Activated naive CD4-positive, alpha-beta T cell treated with anti-CD3 and anti-CD28 coated beads, Interleukin-2, amount 10 ng/mL, durations not matched to agents 7 days and 5 days (primary cell): ENCODE results near the gene CATSPER1.
"Not testable (repeated sequence)": the region's sequence is repeated elsewhere in the genome, so short reads cannot be mapped to it uniquely, and the experiment has no call there.

Experiments used
- CTCF ChIA-PET: fragments of 350-600 bp; sonication (Branson Sonifier 250); formaldehyde crosslinking; loops from one replicate; lab custom pipeline; 2021; ENCODE audit warnings: antibody characterized with exemption; lab: Charles Lee
- DNase-seq: peaks from one replicate; pipeline ENCODE4 v3.0.0-alpha.2; 2020
- H3K27ac Mint-ChIP-seq: one replicate; pipeline ENCODE4 v1.8.0; 2021; ENCODE audit warnings: mild to moderate bottlenecking, moderate library complexity, mixed read lengths
- H3K27me3 Mint-ChIP-seq: one replicate; pipeline ENCODE4 v1.8.0; 2021; ENCODE audit warnings: mild to moderate bottlenecking, mixed read lengths
- H3K36me3 Mint-ChIP-seq: one replicate; pipeline ENCODE4 v1.8.0; 2021; ENCODE audit warnings: mixed read lengths
- H3K4me1 Mint-ChIP-seq: one replicate; pipeline ENCODE4 v1.8.0; 2021; ENCODE audit warnings: mixed read lengths
- H3K4me3 Mint-ChIP-seq: one replicate; pipeline ENCODE4 v1.8.0; 2021; ENCODE audit warnings: mild to moderate bottlenecking, moderate library complexity, mixed read lengths
- H3K9me3 Mint-ChIP-seq: one replicate; pipeline ENCODE4 v1.8.0; 2021; ENCODE audit warnings: mixed read lengths

Gene CATSPER1

DNA sequence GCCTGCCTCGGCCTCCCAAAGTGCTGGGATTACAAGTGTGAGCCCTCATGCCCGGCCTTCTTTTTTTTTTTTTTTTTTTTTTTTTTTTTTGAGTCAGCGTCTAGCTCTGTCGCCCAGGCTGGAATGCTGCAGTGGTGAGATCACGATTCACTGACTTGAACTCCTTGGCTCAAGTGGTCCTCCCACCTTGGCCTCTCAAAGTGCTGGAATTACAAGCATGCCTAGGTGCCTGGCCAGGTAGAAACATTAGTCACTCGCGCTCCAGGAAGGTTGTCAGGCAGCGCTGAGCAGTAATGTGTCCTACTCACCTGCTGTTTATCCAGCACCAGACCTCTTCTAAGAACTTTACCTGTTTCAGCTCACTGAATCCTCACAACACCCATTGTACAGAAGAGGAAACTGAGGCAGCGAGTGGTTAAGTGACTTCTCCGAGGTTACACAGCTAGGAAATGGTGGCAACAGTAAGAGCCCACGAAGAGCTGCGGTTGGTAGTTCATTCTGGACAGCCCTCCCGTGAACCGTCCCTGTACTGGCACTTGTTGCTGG, 15.0 kb downstream of the CATSPER1 start:
- H3K9me3 Mint-ChIP-seq = no peaks in the 10 kb centered on the region
- peaks cover 49% of the 10 kb centered on the region for H3K27me3 Mint-ChIP-seq
- no peak for DNase-seq
- no peak overlapping the region for H3K27ac Mint-ChIP-seq
- no peaks in the 10 kb centered on the region for H3K36me3 Mint-ChIP-seq
- CTCF ChIA-PET = interaction anchor here (2.9 to 3.4 kb wide), 2 partner anchors 10 to 11 kb away, joined by 14 to 15 read pairs; no protein-coding TSS in a partner anchor
- H3K4me1 Mint-ChIP-seq = peaks cover 2% of the 10 kb centered on the region
- H3K4me3 Mint-ChIP-seq = no peak overlapping the region

DNA sequence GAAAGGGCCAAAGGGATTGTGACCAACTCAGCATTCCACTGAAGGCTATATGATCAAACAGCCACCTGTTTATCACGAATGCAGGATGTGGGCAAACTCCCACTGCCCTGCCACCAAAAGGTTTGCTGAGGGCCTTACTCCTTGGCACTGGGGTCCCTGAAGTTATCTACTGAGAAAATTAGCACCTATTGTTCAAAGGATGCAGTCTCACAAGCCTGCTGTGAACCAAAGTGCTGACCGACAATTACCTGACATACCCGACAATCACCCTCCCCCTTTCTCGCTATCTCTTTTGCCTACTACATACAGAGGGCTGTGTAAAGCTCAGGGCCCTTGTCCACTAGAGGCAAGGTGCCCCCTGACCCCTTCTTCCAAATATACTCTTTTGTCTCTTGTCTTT, 16.2 kb downstream of the CATSPER1 start:
- not testable (repeated sequence) for H3K9me3 Mint-ChIP-seq, DNase-seq, H3K4me1 Mint-ChIP-seq, H3K27ac Mint-ChIP-seq, H3K4me3 Mint-ChIP-seq, H3K36me3 Mint-ChIP-seq
- CTCF ChIA-PET = interaction anchor here (3.4 kb wide), 1 partner anchor 12 kb away, joined by 15 read pairs; no protein-coding TSS in a partner anchor
- peaks cover 49% of the 10 kb centered on the region for H3K27me3 Mint-ChIP-seq

DNA sequence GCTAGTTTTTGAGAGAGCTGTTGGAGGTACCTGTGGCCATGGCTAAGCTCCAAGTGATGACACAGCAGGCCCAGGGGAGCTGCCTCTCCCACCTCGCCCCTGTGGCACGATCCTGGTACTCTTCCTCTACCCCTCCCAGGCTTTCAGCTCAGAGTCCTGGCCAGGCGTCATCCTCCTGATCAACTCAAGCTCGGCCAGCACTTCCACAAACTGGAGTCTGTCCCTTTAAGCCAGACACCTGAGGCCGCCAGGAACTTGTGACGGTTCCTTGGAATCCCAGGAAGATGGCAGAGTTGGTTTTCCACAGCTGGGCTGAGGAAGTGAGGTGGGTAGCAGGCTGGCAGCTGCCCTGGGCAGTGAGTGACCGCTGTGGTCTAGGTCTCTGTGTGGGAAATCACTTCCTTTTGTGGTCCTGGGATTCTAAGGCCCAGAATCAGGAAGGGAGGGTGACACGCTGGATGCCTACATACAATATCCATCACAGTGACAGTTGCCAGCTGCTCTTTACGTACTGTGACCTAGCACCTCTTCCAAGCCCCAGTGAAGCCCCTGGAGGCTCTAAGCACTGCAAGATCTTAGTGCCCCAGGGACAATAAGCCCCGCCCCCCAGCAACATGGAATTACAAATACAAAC, 17.7 kb downstream of the CATSPER1 start:
- Mint-ChIP-seq H3K4me3 (no peak overlapping the region), H3K27me3 (peaks cover 43% of the 10 kb centered on the region), H3K27ac (no peak overlapping the region), H3K36me3 (peaks cover 16% of the 10 kb centered on the region), H3K4me1 (peaks cover 10% of the 10 kb centered on the region), H3K9me3 (no peaks in the 10 kb centered on the region)
- no peak for DNase-seq
- CTCF ChIA-PET = interaction anchor here (0.9 to 3.4 kb wide), 3 partner anchors 13 to 37 kb away, joined by 4 to 15 read pairs (median 4); no protein-coding TSS in a partner anchor

DNA sequence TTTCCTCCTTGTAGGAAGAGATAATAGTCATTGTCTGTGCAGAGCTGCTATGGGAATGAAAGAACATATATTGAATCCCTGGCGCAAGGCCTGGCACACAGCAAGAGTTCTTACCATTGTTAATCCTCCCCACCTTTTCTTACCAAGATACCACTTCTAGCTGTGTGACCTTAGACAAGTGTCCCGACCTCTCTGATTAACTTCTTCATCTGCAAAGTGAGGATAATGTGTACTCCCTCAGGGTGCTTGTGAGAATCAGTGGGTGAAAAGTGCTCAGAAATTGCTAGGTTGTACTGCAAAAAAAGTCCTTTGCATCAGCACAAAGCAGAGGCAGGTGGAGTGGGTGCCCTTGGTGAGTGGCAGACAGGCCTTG, 18.2 kb downstream of the CATSPER1 start:
- Mint-ChIP-seq H3K27me3 (peaks cover 38% of the 10 kb centered on the region), H3K4me1 (peaks cover 15% of the 10 kb centered on the region), H3K4me3 (no peak overlapping the region), H3K36me3 (peaks cover 21% of the 10 kb centered on the region), H3K27ac (no peak overlapping the region), H3K9me3 (no peaks in the 10 kb centered on the region)
- CTCF ChIA-PET = interaction anchor here (0.9 to 3.4 kb wide), 2 partner anchors 14 to 37 kb away, joined by 4 to 15 read pairs; no protein-coding TSS in a partner anchor
- no peak for DNase-seq

DNA sequence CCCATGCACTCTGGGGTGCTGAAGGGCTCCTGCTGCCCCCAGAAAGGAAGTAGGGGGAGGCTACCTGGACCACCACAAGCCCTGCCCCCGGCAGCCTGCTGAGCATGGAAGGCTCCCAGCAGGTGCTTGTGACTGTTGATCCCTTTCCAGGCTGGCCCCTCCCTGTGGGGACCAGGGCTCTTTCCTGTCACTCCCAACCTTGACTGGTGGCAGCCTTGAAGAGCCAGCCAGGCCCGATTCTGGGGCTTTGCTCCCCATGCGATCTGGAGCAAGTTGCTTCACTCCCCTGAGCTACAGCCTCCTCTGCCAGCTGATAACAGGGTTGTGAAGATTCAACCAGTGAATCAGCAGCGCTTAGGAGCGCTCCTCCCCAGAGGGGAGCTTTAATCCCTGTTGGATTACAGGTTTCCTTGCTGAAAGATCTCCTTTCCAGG, 19.1 kb downstream of the CATSPER1 start:
- Mint-ChIP-seq H3K27me3 (peaks cover 29% of the 10 kb centered on the region), H3K27ac (no peak overlapping the region), H3K4me1 (peaks cover 21% of the 10 kb centered on the region), H3K9me3 (no peaks in the 10 kb centered on the region), H3K4me3 (no peak overlapping the region), H3K36me3 (peaks cover 27% of the 10 kb centered on the region)
- CTCF ChIA-PET = no interaction called here
- DNase-seq = no peak

DNA sequence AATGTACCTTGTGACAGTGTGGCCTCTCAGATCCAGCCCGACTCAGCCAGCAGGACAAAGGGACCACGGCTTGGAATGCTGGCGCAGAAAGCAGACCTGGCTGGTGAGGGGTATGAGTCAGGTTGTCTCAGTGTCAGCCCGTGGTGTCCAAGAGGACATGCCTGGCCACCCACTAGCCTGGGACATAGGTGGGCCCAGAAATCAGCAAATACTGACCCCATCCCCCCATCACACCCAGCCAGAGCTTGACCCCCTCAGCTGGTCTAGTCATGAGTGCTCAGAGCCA, 19.4 kb downstream of the CATSPER1 start:
- H3K9me3 Mint-ChIP-seq = no peaks in the 10 kb centered on the region
- no peak overlapping the region for H3K27ac Mint-ChIP-seq
- H3K27me3 Mint-ChIP-seq = peaks cover 25% of the 10 kb centered on the region
- CTCF ChIA-PET = no interaction called here
- no peak overlapping the region for H3K4me3 Mint-ChIP-seq
- H3K36me3 Mint-ChIP-seq = peaks cover 31% of the 10 kb centered on the region
- H3K4me1 Mint-ChIP-seq = peaks cover 25% of the 10 kb centered on the region
- no peak for DNase-seq

DNA sequence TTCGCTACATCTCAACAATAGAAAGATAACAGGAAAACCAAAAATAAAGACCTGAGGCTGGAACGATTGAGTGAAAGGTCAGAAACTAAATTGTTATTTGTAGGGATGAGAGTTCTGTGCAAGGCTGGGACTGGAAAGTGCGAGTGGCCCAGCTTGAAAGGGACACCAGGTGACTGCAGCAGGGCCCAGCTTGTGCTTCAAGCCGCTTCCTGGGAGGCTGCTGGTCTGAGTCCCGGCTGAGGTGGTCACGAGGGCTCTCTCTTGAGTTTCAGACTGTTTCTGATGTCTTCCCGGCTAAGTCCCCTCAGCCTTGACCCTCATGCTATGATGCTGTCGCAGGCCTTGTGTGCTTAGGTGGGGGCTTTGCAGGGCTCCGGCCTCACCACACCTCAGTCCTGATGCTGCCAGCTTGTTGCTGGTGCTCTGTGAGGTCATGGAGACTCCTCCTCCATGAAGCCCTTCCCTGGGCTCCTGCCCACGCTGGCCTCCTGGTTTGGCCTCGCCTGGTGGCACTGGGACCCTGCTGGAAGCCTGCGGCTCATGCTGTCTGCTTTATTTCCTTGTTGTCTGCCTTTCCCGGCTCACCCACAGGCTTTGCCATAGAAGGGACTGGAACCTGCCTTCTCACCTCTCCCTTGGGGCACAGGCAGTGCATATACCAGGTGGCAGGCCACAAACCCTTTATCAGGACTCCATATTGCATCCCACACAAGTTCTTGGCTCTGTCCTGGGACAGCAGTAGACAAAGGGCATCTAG, 20.0 kb downstream of the CATSPER1 start:
- H3K36me3 Mint-ChIP-seq = peaks cover 33% of the 10 kb centered on the region
- peaks cover 20% of the 10 kb centered on the region for H3K27me3 Mint-ChIP-seq
- H3K9me3 Mint-ChIP-seq = no peaks in the 10 kb centered on the region
- H3K4me3 Mint-ChIP-seq = no peak overlapping the region
- CTCF ChIA-PET = no interaction called here
- peaks cover 26% of the 10 kb centered on the region for H3K4me1 Mint-ChIP-seq
- no peak for DNase-seq
- no peak overlapping the region for H3K27ac Mint-ChIP-seq

DNA sequence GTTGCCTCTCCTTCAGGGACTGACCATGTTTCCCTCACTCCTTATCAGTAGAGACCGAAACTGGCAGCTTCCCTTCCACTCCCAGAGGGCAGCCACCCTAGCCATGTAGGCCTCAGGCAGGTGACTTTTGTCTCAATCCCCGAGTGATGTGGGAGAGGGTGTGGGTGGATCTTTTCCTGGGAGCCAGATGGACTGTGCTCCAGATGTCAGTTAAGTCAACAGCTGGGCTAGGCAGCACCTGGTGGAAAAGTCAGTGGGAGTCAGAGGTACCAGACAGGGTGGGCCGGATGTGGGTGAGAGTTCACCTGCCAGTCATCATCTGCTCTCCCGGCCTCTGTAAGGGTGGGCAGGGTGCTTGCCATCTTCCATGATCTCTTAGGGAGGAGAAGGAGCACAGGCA, 22.1 kb downstream of the CATSPER1 start:
- DNase-seq = no peak
- Mint-ChIP-seq H3K4me1 (peaks cover 45% of the 10 kb centered on the region), H3K4me3 (peak overlapping the region; percentile 48), H3K27me3 (peaks cover 4% of the 10 kb centered on the region), H3K36me3 (peaks cover 46% of the 10 kb centered on the region), H3K27ac (no peak overlapping the region), H3K9me3 (no peaks in the 10 kb centered on the region)
- CTCF ChIA-PET = interaction anchor here (0.9 to 1.3 kb wide), 3 partner anchors 18 to 292 kb away, joined by 3 to 7 read pairs (median 3); partner anchors contain the start of gene KAT5

DNA sequence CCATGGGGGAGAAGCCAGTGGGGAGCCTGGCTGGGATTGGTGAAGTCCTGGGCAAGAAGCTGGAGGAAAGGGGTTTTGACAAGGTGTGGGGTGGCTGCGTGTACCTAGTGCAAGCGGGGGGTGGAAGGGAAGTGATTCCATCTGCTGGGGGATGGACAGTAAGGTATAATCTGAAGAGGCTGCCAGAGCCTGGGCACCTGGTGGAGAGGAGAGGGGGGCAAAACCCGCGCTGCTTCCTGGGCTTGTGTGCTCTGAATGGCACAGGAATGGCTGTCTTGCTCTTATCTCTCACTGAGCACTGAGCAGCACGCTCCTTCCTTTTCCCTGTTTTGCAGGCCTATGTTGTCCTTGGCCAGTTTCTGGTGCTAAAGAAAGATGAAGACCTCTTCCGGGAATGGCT, 23.0 kb downstream of the CATSPER1 start:
- peak overlapping the region; percentile 96 for H3K4me3 Mint-ChIP-seq
- no peaks in the 10 kb centered on the region for H3K27me3 Mint-ChIP-seq
- DNase-seq = no peak
- peaks cover 52% of the 10 kb centered on the region for H3K4me1 Mint-ChIP-seq
- H3K36me3 Mint-ChIP-seq = peaks cover 55% of the 10 kb centered on the region
- H3K9me3 Mint-ChIP-seq = no peaks in the 10 kb centered on the region
- H3K27ac Mint-ChIP-seq = peak overlapping the region; percentile 85
- CTCF ChIA-PET = interaction anchor here (1.2 to 1.5 kb wide), 4 partner anchors 19 to 144 kb away, joined by 4 to 7 read pairs (median 5); no protein-coding TSS in a partner anchor

DNA sequence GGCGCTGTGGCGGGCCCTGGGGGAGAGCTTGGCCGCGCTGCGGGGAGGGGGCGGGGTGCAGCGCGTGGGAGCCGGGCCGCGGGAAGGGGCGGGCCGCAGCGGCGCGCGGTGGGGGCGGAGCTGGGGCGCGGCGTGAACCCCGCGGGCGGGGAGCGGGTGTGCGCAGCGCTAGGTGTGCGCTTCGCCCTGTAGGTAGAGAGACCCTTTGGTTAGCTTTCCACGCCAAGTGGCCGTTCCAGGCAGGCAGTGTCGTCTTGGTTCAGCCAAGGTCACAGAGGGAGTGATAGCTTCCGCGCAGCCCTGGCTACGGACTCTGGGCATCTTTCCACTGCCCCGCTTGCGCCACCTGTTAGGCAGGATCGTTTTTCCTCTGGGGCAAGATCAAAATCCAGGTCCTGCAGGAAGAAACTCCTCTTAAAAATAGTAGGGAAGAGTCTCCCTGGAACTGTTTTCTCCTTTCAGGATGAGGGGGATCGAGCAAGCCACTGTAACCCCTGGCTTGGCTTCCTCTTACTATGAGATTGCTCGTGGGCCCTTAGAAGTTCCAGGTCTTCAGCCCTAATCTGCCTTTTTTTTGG, 23.5 kb downstream of the CATSPER1 start:
- DNase-seq = no peak
- CTCF ChIA-PET = interaction anchor here (0.8 to 1.5 kb wide), 6 partner anchors 20 to 143 kb away, joined by 3 to 5 read pairs (median 4); partner anchors contain the start of gene CCDC85B
- H3K27ac Mint-ChIP-seq = peak overlapping the region; percentile 98
- H3K36me3 Mint-ChIP-seq = peaks cover 61% of the 10 kb centered on the region
- H3K4me3 Mint-ChIP-seq = peak overlapping the region; percentile 96
- H3K9me3 Mint-ChIP-seq = no peaks in the 10 kb centered on the region
- H3K27me3 Mint-ChIP-seq = no peaks in the 10 kb centered on the region
- H3K4me1 Mint-ChIP-seq = peaks cover 53% of the 10 kb centered on the region

DNA sequence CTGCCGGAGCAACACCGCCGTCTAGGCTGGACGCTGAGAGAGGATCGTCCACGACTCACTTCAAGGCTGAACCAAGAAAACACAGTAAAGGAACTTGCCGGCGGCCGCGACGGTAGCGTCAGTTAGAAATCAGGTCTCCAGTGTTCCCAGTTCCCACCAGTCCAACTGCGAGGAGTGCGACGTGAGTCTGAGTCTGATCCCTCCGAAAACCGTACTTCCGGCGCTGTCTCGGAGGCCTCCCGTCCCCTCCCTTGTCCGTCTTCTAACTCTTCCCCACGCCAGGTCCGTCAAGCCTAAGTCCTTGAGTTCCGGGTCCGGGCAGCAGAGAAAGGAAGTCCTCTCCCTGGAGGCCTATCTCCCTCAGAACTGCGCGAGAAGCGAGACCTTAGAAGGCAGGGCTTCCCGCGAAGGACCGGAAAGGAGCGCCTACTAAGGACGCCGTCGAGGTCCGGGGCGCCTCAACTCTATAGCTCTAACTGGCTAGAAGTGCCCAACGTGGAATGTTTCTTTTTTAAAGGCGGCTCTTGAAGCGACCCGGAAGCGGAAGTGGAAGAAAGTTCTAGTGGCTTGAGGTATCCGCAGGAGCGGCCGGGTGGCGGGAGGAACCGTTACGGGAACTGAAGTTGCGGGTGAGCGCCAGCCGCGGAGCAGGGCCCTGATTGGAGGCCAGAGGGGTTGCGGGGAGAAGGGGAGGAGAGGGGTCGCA, 24.2 kb downstream of the CATSPER1 start, which contains the start of the genes BANF1 and EIF1AD:
TSS of gene BANF1 (plus strand) at position 562 of the 706 bp plus-strand sequence. CDS start 748 bp downstream, outside the sequence.
TSS of gene EIF1AD (minus strand) at position 216 of the 706 bp plus-strand sequence. CDS start 1,768 bp downstream, outside the sequence.
- peak within 1 kb of the TSS; percentile 96 for H3K4me3 Mint-ChIP-seq
- H3K27ac Mint-ChIP-seq = peak within 1 kb of the TSS; percentile 98
- peak; percentile 95 for DNase-seq
- H3K36me3 Mint-ChIP-seq = peaks cover 66% of the 10 kb centered on the region
- CTCF ChIA-PET = interaction anchor here (0.8 to 1.5 kb wide), 6 partner anchors 20 to 142 kb away, joined by 3 to 5 read pairs (median 4); partner anchors contain the start of gene CCDC85B
- peaks cover 56% of the 10 kb centered on the region for H3K4me1 Mint-ChIP-seq
- no peaks in the 10 kb centered on the region for H3K27me3 Mint-ChIP-seq
- no peaks in the 10 kb centered on the region for H3K9me3 Mint-ChIP-seq

DNA sequence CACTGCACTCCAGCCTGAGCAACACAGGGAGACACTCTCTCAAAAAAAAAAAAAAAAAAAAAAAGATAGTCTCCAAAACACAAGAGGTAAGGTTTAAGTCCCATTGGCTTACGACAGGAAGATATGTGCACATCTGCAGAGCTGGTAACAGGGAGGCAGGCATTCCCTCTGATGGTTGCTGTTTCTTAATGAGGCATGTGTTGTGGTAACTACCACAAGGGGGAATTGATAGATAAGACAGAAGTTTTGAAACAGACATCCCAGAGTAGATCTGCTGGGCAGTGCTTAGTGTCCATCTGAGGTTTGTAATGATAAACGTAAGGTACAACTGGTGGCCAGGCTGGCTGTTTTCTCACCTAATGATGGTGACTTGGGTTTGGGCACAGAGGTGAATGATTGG, 29.0 kb downstream of the CATSPER1 start:
- DNase-seq = no peak
- no peak overlapping the region for H3K27ac Mint-ChIP-seq
- CTCF ChIA-PET = interaction anchor here (0.7 to 0.9 kb wide), 2 partner anchors 25 to 113 kb away, joined by 3 to 4 read pairs; no protein-coding TSS in a partner anchor
- H3K9me3 Mint-ChIP-seq = no peaks in the 10 kb centered on the region
- peaks cover 38% of the 10 kb centered on the region for H3K4me1 Mint-ChIP-seq
- H3K27me3 Mint-ChIP-seq = no peaks in the 10 kb centered on the region
- H3K36me3 Mint-ChIP-seq = peaks cover 46% of the 10 kb centered on the region
- H3K4me3 Mint-ChIP-seq = no peak overlapping the region

DNA sequence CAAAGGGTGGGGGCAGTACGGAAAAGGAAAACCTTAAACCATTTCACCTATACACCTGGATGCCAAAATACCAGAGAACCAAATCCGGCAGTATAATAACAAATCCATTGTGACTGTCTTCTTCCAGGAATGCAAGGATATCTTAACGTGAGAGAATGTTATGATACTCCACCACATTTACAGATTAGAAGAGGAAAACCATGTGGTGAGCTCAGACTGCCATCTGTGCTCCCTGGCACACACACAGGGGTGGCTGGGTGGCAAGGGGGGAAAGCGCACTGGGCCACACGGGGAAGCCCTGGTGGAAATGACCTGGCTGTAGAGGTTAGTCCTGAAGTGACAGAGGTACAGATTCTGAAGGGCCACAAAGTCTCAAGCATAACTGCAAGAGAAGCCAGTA, 34.2 kb downstream of the CATSPER1 start:
- CTCF ChIA-PET = interaction anchor here (1.9 to 9.1 kb wide), 5 partner anchors 53 to 213 kb away, joined by 8 to 126 read pairs (median 8); partner anchors contain the start of genes CCDC85B and FIBP
- no peak for DNase-seq
- H3K4me3 Mint-ChIP-seq = no peak overlapping the region
- no peaks in the 10 kb centered on the region for H3K9me3 Mint-ChIP-seq
- no peak overlapping the region for H3K27ac Mint-ChIP-seq
- no peaks in the 10 kb centered on the region for H3K27me3 Mint-ChIP-seq
- peaks cover 7% of the 10 kb centered on the region for H3K36me3 Mint-ChIP-seq
- H3K4me1 Mint-ChIP-seq = peaks cover 6% of the 10 kb centered on the region
